Measurements from ENCODE around the gene PIEZO2.

PIEZO2 gene

DNA sequence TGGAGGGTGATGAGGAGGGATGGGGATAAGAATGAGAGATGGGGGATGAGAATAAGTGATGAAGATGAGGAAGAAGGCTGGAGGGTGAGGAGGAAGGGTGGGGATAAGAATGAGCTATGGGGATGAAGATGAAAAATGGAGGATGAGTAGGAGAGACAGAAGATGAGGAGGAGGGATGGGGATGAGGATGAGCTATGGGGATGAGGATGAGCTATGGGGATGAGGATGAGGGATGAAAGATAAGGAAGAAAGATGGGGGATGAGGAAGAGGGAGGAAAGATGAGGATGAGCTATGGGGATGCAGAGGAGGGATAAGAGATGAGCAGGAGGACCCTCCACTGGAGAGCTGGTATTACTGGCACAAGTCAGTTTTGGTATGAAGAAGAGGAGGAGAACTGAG lies 392.0 kb downstream of the PIEZO2 start:
- Histone ChIP-seq H3K36me3 (ENCODE audit: control insufficient read depth in 2 of 2, insufficient read depth in 1 of 2, low read length in 2 of 2) (no peaks in the 10 kb centered on the region; a peak in 1 of 3 replicates), H3K9me3 (ENCODE audit: control insufficient read depth, insufficient read depth, low read depth, low read length) (no peaks in the 10 kb centered on the region), H3K27ac (ENCODE audit: extremely low read depth, low read depth, low read length) (no peak overlapping the region), H3K4me3 (ENCODE audit: low read depth, low read length) (no peak overlapping the region), H3K4me1 (ENCODE audit: control insufficient read depth, insufficient read depth, low read length) (no peaks in the 10 kb centered on the region)
- POLR2A ChIA-PET = no interaction called here
- CTCF ChIA-PET = interaction anchor here (0.6 to 0.7 kb wide), 2 partner anchors 28 to 1465 kb away, joined by 3 to 4 read pairs; no protein-coding TSS in a partner anchor
- TF ChIP-seq, protein P1, sequence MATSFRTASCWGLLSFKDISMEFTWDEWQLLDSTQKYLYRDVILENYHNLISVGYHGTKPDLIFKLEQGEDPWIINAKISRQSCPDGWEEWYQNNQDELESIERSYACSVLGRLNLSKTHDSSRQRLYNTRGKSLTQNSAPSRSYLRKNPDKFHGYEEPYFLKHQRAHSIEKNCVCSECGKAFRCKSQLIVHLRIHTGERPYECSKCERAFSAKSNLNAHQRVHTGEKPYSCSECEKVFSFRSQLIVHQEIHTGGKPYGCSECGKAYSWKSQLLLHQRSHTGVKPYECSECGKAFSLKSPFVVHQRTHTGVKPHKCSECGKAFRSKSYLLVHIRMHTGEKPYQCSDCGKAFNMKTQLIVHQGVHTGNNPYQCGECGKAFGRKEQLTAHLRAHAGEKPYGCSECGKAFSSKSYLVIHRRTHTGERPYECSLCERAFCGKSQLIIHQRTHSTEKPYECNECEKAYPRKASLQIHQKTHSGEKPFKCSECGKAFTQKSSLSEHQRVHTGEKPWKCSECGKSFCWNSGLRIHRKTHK (tag by site-specific recombination; IDR thresholded peaks at IDR 0.05) = no peak
- TF ChIP-seq ZNF660 (tag by site-specific recombination; IDR thresholded peaks at IDR 0.05) (no peak), ZNF747 (tag by site-specific recombination; IDR thresholded peaks at IDR 0.05) (no peak), ZNF654 (tag by site-specific recombination; IDR thresholded peaks at IDR 0.05; ENCODE audit: low read depth) (no peak), ZNF585B (tag by site-specific recombination; IDR thresholded peaks at IDR 0.05) (no peak), HIC1 (tag by site-specific recombination; IDR thresholded peaks at IDR 0.05) (no peak), EGR2 (tag by site-specific recombination; IDR thresholded peaks at IDR 0.05; ENCODE audit: low read depth) (no peak), PRDM1 (tag by site-specific recombination; IDR thresholded peaks at IDR 0.05) (no peak), ZNF155 (tag by site-specific recombination; IDR thresholded peaks at IDR 0.05) (no peak), ZBTB1 (tag by site-specific recombination; IDR thresholded peaks at IDR 0.05) (no peak), ZNF433 (tag by site-specific recombination; IDR thresholded peaks at IDR 0.05; ENCODE audit: low read depth) (no peak), OVOL3 (tag by site-specific recombination; IDR thresholded peaks at IDR 0.05) (no peak), HOXD13 (CRISPR knock-in tag; IDR thresholded peaks at IDR 0.05; ENCODE audit: borderline replicate concordance) (no peak)

- no peak overlapping the region for H3K27ac ChIP-seq (ENCODE audit: extremely low read depth, low read depth, low read length)
- no peak for TF ChIP-seq ZNF558 (tag by site-specific recombination; IDR thresholded peaks at IDR 0.05)
- H3K4me3 ChIP-seq (ENCODE audit: low read depth, low read length) = no peak overlapping the region
- no peaks in the 10 kb centered on the region for H3K9me3 ChIP-seq (ENCODE audit: control insufficient read depth, insufficient read depth, low read depth, low read length)
- ChIA-PET POLR2A (no interaction called here), CTCF (interaction anchor here (0.6 to 1.1 kb wide), 3 partner anchors 44 to 201 kb away, joined by 3 to 4 read pairs (median 4); no protein-coding TSS in a partner anchor)
- no peaks in the 10 kb centered on the region; a peak in 1 of 3 replicates for H3K36me3 ChIP-seq (ENCODE audit: control insufficient read depth in 2 of 2, insufficient read depth in 1 of 2, low read length in 2 of 2)
- H3K4me1 ChIP-seq (ENCODE audit: control insufficient read depth, insufficient read depth, low read length) = no peaks in the 10 kb centered on the region
Observed at GRCh38 chr18:10755855-10756254, 393.5 kb downstream of the PIEZO2 start.

- CTCF ChIA-PET = interaction anchor here (1.7 kb wide), 1 partner anchor 194 kb away, joined by 3 read pairs; no protein-coding TSS in a partner anchor
- POLR2A ChIA-PET = no interaction called here
- no peaks in the 10 kb centered on the region for H3K4me1 ChIP-seq (ENCODE audit: control insufficient read depth, insufficient read depth, low read length)
- H3K4me3 ChIP-seq (ENCODE audit: low read depth, low read length) = no peak overlapping the region
- H3K27ac ChIP-seq (ENCODE audit: extremely low read depth, low read depth, low read length) = no peak overlapping the region
- H3K9me3 ChIP-seq (ENCODE audit: control insufficient read depth, insufficient read depth, low read depth, low read length) = no peaks in the 10 kb centered on the region
- no peaks in the 10 kb centered on the region; a peak in 1 of 3 replicates for H3K36me3 ChIP-seq (ENCODE audit: control insufficient read depth in 2 of 2, insufficient read depth in 1 of 2, low read length in 2 of 2)
- TF ChIP-seq ZFP41 (tag by site-specific recombination; IDR thresholded peaks at IDR 0.05; ENCODE audit: borderline replicate concordance) (no peak), ZNF600 (tag by site-specific recombination; IDR thresholded peaks at IDR 0.05) (no peak), ZNF132 (tag by site-specific recombination; IDR thresholded peaks at IDR 0.05; ENCODE audit: borderline replicate concordance) (no peak), ZNF280D (tag by site-specific recombination; IDR thresholded peaks at IDR 0.05) (no peak), ZNF112 (tag by site-specific recombination; IDR thresholded peaks at IDR 0.05) (no peak), ZNF76 (tag by site-specific recombination; IDR thresholded peaks at IDR 0.05; ENCODE audit: borderline replicate concordance, low read depth) (no peak), ZNF548 (tag by site-specific recombination; IDR thresholded peaks at IDR 0.05) (no peak), ZNF10 (tag by site-specific recombination; IDR thresholded peaks at IDR 0.05) (no peak)
Observed at GRCh38 chr18:10754128-10754527, 395.2 kb downstream of the PIEZO2 start.
